HG03095 (cell line): ENCODE results near the gene FOXO4.
A peak's percentile ranks its signal among the peaks of the same experiment; 100 is the strongest.
"Not testable (repeated sequence)": the region's sequence is repeated elsewhere in the genome, so short reads cannot be mapped to it uniquely, and the experiment has no call there.

ENCODE experiments used
- ATAC-seq: cut with Tn5 transposase; IDR thresholded peaks from one replicate; pipeline ENCODE4 v1.9.1; 2021; ENCODE audit warnings: moderate library complexity; ENCODE audit not compliant: unreplicated experiment

The FOXO4 gene, protein sequence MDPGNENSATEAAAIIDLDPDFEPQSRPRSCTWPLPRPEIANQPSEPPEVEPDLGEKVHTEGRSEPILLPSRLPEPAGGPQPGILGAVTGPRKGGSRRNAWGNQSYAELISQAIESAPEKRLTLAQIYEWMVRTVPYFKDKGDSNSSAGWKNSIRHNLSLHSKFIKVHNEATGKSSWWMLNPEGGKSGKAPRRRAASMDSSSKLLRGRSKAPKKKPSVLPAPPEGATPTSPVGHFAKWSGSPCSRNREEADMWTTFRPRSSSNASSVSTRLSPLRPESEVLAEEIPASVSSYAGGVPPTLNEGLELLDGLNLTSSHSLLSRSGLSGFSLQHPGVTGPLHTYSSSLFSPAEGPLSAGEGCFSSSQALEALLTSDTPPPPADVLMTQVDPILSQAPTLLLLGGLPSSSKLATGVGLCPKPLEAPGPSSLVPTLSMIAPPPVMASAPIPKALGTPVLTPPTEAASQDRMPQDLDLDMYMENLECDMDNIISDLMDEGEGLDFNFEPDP

DNA sequence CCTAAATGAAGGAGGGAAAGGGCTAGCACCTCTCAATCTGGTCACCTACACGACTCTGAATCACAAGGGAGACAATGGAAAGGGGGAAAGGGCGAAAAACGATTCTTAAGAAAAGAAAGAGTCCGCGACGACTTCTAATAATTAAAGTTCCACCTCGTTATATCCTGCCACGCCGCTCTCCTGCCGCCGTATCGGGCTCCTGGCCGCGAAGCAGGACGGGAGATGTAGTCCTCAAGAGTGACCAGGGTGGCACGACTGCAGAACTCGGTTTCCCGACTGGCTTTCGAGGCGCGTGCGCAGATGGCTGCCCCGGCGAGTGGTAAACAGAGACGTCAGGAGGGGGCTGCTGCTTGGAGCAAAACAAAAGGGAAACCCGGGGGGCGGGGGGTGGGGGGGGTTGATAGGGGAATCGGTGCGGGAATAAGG, at the start of gene FOXO4:
FOXO4 (plus strand) TSS at position 297 of the 426 bp plus-strand sequence. CDS start 678 bp downstream, outside the sequence.
- ATAC-seq: peak; percentile 81

DNA sequence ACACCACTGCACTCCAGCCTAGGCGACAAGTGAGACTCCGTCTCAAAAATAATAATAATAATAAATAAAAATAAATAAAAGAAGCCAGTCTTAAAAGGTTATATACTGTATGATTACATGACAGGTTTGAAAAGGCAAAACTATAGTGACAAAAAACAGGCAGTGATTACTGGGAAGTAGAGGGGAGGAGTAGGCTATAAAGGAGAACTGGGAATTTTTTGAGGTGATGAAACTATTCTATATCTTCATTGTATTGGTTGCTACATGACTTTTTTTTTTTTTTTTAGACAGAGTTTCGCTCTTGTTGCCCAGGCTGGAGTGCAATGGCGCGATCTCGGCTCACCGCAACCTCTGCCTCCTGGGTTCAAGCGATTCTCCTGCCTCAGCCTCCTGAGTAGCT, 47.8 kb upstream of the FOXO4 start:
- not testable (repeated sequence) for ATAC-seq

DNA sequence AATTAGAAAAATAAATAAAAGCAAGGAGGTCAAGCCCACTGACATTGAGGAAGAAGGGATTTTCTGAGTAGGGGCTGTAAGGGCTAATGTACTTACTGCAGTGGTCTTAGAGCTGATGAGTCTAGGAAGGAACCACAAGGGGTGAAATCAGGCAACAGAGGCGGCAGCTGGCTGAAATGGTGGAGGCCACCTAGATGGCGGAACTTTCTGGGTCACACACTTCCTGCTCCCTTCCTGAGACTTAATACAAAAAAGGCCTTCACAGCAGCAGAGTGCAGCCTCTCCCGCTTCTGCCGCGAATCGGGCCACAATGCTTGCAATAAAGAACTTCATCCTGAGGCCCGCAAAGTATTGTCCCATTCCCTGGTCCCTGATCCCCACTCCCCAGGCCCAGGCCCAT, 42.9 kb upstream of the FOXO4 start:
- ATAC-seq: no peak

DNA sequence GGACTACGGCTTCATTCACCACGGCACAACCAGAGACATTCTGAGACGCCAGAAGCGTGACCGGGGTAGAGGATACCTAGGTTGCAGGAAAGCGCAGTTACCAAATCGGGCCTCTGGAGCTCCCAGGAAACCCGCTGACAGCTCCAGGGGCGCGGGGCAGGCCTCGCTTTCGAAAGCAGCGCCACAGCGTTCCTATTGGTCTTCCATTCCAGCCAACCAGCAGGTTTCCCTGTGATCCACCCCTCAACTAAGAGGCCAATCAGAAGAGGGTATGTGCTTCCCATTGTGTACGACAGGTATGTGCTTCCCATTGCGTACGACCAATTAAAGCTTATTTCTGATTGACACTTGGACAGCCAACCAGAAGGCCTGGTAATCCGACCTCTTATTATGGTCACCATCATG, 42.4 kb upstream of the FOXO4 start:
- peak; percentile 66 for ATAC-seq

DNA sequence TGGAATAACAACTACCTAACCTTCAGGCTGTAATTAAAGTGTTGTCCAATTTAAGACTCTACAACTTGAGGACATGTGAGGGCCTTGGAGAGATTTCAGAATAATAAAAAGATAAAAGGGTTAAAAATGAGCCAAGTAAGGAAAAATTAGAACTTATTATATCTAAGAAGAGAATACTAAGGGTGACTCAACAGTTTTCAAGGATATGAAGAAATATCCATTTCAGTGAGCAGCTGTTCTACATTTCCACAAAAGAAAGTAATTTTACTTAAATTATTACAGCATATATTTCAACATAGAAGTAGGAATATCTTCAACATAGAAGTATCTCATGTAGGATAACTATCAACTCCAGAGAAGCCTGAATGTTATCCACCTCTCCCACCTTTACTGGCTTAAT, 38.8 kb upstream of the FOXO4 start:
- no peak for ATAC-seq

DNA sequence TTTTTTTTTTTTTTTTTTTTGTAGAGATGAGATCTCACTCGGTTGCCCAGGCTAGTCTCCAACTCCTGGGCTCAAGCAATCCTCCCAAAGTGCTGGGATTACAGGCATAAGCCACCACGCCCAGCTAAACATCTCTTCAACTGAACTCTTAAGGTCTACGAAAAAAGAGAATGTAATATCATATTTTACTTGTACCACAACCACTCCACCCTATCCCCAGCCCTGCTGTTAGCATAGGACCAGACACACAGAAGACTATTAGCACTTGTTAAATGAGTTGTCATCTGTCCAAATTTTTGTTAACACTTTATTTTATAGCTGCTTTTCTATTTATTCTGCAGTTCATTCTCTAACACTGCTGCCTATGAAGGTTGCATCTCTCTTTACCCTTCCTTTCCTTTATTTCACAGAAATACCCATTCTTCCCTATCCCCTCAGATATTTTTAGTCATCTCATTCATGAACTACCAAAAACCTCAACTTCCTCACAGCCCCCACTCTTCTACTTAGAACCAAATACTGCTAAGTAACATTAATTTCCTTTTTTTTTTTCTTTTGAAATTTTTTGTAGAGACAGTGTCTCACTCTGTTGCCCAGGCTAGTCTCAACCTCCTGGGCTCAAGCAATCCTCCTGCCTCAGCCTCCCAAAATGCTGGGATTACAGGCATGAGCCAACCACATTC, 37.7 kb upstream of the FOXO4 start:
- ATAC-seq: no peak

DNA sequence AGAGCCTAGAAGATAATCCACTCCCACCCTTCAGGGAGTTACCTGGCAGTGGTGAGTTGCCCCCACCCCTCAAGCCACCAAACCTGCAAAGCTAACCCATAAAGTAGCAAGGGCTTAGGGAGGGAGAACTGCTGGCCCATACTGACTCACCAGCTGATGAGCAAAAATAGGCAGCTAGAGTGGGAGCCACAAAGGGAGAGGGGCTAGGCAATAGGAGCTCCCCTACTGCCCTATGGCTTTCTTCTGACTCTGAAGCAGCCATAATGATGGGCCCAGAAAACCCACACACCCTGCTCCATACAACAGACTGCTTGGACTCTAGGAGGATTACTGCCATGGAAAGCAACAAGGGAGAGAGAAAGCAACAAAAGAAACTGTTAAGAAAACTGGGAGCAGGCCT, 35.5 kb upstream of the FOXO4 start:
- no peak for ATAC-seq

DNA sequence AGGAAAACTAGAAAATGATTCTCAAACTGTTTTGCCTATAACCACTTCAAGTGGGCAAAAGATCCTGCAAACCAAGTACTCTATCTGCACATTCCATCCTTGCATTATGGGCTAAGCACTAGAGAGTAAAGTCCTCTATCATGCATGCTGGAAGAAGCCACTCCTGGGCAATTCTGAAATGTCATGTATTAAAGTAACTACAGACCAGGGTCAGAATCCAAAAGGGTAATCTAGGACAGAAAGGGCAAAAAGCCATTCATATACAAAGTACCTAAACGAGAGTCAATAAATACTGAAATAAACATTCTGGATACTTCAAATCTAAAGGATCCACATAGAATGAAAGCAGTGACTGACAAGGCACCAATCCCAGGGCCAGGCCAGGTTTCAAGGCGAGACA, 28.6 kb upstream of the FOXO4 start:
- no peak for ATAC-seq

DNA sequence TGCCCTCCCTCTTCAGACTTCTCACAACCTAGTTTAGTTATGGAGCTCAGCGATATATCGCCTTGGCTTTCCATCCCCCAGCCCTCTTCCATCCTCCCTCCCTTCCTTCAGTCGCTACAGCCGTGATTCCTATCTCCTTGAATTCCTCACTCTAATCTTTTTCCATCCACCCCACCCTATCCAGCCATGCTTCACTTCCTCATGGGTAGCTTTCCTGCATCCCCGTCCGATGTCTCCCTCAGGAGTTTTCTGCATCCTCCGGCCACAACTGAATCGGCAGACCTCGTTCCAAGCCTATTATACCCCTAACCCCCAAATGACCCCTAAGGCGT, 28.0 kb upstream of the FOXO4 start:
- no peak for ATAC-seq

DNA sequence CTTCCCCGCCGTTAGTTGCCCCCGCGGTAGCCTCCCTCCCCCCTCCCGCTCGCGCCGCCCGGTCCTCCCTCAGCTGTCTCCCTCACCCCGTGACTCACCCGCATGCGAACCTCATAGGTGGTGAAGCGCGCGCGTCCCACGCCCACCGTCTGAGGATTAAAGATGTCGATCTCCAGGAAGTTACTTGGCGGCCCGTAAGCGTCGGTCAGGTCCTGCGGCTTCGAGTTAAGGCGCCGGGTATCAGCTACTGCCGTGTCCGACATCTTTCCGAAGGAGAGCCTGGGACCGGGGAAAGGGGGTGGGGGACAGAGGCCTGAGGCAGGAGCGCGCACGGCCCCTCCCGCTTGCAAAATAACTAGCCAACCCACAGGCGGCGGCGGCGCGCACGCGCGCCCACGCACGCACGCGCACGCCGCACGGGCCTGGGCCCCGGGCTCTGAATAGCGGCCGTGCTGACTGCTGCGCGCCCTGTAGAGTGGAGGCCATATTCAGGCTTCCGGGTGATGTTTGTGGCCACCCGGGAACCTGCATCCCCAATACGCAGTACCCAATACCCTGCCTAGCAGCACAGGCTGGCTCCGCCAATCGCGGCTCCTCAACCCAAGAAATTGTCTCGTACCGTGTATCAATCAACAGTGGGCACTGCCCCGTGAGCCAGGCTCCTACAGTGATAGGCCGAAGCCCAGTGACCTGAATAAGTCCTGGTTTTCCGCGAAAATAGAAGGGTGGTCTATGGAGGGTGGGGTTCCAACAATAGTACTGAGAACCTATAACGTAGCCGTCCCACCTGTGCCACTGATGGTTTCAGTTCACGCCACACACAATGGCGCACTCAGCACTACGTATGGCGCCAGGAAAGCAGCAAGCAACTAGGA, 27.4 kb upstream of the FOXO4 start, which contains the start of gene SNX12:
SNX12 (minus strand) TSS at position 291 of the 875 bp plus-strand sequence; CDS start at position 263, 28 bp downstream.
- peak; percentile 92 for ATAC-seq

DNA sequence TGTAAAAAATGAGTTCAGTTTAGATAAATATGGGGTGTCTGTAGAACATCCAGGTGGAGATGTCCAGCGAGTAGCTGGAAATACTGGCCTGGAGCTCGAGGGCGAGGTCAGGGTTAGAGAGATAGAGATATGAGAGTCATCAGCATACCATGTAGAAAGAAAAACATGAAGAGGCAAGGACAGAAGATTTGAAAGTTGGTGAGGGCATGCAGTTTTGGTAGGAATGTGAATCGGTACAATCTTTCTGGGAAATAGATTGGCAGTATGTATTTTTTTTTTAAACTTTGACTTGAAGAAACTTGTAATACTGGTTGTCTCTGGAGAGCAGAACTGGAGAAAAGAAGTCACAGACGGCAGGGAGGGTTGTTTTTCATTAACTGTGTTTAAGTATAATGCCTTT, 25.1 kb upstream of the FOXO4 start:
- ATAC-seq: no peak

DNA sequence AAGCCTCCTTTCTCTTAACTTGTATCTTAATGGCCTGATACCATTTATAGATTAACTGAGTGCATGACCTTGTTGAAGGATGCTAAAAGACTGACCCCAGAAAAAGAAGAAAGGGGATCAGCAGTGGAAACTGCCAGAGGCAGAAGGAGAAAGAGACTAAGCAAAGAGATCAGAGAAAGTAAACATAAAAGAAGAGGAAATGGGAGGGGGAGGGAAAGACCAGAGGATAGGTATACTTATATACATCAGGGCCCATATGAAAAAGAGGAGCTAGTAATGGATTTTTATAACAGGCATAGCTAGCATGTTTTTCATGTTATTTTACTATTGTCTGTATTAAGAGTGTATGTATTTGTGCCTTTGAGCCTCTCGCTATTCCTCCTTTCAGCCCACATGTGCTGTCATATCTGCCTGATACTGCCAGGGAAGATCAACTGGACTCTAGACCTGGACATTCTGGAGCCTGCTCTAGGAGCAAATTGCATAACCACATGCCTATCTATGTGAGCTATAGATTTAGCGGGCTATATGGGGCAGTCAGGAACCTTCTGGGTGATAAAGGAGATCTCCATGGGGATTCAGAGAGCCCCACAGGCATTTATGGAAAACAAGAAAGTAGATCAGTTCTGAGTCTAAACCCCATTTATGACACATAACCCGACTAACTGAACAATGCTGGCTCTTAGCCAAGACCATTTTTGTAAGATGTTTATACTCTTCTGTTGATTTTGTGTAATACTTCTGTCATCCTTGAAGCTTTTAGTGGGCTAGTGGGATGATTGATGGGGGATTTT, 14.1 kb upstream of the FOXO4 start:
- ATAC-seq: no peak

DNA sequence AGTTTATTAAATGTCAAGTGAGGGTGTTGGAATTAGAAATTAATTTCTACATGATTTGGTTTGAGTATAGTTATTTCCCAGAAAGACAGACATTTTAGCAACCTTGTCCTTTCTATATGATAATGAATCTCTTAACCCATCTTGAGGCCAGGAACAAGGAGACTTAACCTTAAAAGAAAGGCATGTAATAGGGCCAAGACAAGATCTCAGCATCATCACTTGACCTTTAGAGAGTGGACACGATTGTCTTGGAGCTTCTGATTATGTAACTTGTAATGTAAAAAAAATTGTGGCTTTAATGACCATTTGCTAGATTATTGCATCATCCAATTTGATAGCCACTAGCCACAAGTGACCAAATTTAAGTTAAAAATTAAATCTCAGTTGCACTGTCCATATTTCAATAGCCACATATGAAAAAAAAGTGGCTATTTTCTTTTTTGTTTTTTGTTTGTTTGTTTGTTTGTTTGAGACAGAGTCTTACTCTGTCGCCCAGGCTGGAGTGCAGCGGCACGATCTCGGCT, 13.5 kb upstream of the FOXO4 start:
- ATAC-seq: no peak

DNA sequence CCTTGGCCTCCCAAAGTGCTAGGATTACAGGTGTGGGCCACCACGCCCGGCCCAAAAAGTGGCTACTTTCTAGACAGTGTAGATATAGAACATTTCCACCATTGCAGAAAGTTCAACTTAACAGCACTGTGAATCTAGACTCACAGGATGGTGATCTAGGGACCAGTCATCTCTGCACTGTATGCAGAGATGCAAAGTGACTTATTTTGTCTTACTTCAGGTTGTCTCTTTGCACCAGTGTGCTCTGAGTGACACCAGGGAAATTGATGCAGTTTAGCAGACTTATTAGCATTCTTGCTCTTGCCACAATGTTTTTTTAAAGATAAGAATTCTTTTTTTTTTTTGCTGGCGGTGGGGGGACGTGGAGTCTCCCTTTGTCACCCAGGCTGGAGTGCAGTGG, 12.8 kb upstream of the FOXO4 start:
- ATAC-seq: no peak

DNA sequence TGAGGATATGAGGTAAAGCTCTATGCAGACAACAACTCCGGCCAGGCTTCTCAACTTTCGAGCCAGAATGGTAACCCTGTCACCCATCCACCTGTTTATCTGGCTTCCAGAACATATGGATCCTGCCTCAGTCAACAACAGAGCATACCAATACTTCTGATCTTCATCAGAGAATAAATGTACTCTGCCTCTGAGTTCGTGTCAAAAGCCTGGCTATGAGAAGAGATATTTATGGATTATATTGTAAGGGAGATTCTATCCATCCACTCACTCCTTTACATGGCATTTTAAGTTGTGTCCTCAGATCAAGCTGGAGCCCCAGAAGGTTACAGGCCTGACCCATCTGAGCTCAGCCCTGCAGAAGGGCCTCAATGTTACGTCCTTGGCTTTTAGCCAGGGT, 9.8 kb upstream of the FOXO4 start:
- ATAC-seq: no peak

DNA sequence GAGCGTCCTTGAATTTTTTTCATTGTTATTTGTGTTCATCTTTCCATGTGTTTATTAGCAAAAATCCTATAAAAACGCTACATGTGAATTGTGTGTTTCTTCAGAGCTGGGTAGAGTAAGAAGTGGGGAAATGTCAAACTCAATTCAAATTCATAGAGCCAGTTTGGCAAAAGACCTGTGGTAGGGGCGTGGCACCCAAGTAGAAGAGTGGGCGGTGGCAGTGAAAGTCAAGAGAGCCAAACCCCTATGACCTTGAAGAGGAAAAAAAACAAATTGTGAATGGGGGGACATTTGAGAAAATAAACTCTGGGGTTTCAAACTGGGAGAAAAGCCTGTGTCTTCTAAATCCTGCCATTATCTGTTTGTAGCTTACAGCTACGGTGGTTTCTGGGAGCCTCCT, 4.4 kb upstream of the FOXO4 start:
- no peak for ATAC-seq

DNA sequence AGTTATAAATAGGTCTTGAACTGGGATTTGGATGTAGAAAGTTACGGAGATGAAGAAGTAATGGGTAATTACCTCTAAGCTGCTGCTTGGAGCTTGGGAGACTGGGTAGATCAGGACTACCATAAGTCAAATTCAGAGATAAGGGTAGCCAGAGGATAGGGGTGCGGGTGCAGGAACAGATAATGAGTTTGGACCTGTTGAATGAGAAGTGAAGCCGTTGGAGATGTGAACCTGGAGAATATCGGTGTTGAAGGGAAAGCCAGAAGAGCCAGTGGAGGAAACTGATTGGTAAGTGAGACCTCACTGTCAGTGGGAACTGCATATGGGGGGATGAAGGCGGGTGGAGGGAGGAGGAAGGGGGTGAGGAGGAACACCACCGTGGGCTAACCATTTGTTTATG, 618 bp upstream of the FOXO4 start:
- ATAC-seq: no peak

DNA sequence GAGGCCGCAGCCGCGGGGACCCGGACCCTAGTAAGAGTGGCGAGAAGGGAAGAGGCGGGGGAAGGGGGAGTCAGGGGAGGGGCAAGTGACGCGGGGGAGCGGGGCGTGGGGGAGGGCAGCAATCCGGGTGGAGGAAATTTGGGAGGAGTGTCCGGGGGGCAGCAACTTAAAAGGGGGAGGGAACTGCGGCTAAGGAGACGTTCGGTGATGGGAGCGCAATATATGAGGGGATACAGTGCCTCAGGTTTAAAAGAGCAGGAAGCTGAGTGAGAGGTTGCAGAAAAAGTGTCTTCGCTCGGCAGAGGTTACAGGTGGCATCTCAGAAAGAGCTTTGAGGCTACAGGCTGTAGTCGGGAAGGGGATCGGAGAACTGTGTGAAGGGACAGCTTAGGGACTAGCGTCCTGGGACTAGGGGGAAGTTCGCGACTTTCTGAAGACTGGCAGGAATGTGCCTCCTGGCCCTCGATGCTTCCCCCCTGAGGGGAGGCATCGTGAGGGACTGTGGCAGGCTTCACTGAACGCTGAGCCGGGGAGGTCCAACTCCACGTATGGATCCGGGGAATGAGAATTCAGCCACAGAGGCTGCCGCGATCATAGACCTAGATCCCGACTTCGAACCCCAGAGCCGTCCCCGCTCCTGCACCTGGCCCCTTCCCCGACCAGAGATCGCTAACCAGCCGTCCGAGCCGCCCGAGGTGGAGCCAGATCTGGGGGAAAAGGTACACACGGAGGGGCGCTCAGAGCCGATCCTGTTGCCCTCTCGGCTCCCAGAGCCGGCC, 519 bp downstream of the FOXO4 start:
- peak; percentile 3 for ATAC-seq

DNA sequence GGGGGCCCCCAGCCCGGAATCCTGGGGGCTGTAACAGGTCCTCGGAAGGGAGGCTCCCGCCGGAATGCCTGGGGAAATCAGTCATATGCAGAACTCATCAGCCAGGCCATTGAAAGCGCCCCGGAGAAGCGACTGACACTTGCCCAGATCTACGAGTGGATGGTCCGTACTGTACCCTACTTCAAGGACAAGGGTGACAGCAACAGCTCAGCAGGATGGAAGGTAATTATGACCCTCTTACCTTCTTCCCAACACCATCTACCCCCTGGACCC, 1.0 kb downstream of the FOXO4 start:
- ATAC-seq: no peak

DNA sequence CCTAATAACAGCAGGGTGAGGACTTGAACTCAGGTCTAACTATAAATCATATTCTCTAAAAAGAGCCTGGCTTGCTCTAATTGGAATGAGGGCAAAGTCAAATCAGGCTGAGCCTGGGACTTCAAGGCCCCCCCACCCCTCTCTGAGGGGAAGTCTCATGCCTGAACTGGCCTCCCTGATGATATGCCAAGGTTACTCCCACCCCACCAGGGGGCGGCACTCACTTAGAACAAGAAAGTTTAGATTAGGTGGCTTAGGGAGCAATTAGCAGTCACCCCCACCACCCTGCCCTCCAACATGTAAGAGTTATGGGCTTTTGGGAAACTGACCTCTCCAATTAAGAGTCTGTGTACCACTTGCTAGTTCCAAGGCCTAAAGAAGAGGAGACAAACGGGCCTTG, 2.7 kb downstream of the FOXO4 start:
- ATAC-seq: no peak
